NCI-H748 (cell line): ENCODE measurements around the gene DNM3.

Experiments used
- DNase-seq: peaks from one replicate; lab custom pipeline; 2025; ENCODE audit not compliant: unreplicated experiment; lab: John Stamatoyannopoulos, UW

The DNM3 gene

DNA sequence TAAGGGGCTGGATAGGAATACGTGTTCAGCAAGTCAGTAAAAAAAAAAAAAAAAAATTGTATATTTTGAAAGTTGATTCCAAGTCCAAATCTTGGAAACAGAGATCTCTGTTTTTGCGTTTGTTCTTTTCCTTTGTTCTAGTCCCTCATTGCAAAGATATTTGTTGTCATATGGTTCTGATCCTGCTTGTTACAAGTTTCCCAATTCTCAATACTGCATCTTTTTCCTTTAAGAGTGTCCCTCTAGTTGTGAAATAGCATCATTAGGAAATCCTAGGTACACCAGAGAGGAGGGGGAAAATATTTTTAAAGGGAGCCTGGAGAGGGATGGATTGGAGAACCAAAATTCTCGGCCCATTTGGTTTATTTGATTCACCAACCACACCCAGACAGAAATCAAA is 426.9 kb downstream of the DNM3 start:
- DNase-seq = no peak

DNA sequence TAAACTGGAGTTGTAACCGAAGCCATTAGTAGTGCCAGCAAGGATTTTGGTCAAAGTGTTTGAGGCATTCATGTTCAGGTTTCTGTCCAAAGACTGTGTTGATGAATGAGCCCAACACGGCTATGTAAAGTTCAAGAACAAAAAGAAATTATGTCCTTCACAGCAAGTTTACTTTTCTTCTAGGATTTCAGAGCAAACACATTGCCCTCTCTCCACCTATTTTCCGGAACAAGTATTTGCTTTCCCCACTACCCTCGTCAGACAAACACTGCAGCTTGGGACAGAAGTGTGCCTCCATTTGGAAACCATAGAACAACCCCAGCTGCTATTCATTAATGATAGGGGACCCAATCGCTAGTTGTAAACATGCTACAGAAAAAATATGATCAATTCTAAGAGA is 427.8 kb downstream of the DNM3 start:
- DNase-seq = no peak

DNA sequence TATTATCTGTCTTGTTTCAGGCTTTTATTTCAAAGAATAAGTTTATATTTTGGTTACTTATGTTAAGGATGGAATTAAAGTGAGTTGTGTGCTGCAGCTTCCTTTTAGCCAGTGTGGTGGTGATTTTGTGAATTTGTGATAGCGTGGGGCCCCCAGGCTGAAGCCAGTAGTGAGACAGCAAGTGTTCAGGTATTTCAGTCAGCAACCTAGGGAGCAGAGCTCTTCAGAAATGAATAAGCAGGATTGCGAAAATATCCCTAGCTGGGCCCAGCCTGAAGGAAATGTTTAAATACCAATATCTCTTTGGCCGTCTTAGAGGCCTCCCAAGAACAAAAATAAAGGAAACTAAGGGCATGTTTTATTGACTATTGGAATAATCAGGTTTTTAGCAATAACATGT is 428.3 kb downstream of the DNM3 start:
- no peak for DNase-seq

DNA sequence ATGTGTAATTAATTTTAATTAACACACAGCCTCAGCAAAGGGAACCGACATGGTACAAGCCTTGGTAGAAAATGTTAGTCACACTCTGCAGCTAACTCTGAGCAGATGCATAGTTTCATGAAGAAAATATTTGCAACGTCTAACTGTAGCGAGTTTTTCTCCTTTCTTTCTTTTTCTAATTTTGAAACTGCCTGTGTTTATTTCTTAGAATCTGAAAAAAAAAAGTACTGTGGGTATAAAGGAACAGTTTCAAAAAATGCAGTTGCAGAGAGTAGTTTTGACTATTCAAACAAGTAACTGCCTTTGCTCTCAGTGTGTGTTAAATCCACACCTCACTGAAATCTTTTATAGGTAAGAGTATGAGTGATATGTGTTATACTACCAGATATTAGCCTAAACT is 429.3 kb downstream of the DNM3 start:
- DNase-seq = no peak

DNA sequence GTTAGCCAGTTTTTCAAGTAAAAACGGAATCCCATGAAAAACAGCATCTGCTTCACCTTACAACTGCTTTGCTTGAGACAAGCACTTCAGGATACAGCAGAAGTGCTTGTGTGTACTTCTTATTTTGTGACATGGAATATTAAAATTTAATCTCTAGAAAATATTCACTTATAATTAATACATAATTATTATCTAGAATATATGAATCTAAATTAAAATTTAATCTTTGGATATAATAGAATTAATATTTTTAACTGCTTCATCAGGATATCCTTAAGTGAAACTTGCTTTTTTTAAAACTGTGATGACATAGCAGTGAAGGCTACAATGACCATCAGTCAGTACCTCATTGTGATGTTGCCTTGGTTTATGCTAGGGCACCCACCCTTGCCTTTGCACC is 430.8 kb downstream of the DNM3 start:
- DNase-seq = no peak

DNA sequence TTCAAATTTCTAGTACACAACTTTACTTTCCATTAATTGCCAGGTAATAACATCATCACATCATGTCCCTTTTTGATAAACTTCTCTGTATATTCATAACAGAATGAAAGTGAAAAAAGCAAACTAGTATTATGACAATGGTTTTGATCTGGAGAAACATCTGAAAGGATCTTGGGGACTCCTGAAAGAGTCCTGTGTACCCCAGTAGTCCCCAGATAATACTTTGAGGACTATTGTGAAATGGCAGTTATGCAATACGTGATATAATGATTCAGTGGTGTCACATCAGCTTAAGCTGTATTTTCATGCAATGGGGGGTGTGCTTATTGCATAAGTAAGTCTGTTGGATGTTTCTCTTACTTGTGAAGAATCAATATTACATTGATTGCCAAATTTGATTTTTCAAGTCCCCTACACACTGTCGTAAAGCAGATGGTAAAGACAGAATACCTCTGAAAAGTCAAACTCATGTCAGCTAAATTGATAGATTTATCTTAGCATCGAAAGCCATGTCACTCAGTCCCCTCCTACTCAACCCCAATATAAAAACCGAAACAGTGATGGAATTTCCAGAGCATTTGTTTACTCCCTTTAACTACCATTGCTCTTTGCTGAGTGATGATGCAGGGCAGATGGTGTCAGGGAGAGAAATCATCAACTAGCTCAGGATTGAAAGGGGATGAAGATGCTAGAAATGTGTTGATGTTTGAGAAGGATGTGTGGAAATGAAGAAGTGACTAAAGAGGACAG is 432.5 kb downstream of the DNM3 start:
- no peak for DNase-seq

DNA sequence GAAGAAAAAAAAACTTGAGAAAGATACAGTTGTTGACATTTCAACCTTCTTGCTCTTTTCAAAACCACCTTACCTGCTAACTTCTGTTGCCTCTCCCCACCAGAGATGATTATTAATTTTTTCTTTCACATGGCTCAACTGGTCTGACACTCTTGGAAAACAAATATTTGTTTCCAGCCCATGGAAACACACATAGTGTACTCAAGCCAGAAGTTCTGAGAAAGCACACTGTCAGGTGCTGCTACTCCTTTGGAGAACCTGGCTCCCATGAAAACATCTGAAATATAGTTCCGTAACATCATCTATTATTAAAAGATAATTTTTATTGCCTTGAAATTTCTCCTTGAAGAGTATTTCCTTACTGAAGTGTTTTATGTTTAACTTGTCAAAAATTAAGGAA is 434.2 kb downstream of the DNM3 start:
- no peak for DNase-seq

DNA sequence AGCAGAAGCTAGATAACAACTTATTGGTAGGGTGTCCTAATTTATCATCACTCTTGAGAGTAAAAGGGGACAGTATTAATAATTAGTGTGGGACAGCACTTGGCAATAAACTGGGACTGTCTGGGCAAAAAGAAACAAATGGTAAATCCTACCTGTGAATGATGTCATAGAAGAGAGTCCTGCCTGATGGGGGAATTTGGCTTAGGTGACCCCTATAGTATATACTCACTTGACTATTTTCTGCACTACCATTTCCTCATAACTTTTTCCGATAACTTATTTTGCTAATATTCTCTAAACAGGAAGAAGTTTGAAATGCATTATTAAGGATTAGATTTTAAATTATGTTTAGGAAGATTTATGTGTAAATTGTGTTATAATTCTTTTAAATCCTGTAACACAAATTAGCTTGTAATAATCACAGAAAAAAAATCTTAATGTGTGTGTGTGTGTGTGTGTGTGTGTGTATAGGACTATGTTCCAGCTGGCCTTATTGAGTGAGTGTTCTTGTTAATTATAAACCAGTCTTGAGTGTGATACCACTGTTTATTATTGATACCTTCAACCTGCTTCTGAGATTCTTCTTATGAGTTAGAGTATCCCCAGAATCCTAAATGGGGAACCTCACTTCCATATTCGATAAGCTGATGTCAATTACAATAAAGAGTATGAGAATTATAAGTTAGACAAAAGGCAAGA is 435.0 kb downstream of the DNM3 start:
- no peak for DNase-seq

DNA sequence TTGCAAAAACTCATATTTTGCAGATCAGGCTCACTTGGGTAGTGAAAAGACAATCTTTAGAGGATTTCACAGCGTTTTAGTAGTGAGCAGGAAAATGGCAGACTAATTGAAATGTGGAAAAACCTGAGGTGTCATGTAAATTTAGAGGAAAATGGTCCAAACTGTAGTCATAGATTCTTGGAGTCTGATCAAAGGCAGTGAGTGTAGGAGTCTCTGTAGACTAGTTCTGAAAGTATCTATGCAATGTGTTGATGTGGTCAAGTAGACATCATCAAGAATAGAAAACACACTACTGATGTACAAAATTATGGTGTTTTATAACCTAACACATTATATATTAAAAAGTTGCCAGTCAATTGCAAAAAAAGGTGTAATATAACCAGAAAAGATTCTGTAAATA is 436.0 kb downstream of the DNM3 start:
- DNase-seq = no peak

DNA sequence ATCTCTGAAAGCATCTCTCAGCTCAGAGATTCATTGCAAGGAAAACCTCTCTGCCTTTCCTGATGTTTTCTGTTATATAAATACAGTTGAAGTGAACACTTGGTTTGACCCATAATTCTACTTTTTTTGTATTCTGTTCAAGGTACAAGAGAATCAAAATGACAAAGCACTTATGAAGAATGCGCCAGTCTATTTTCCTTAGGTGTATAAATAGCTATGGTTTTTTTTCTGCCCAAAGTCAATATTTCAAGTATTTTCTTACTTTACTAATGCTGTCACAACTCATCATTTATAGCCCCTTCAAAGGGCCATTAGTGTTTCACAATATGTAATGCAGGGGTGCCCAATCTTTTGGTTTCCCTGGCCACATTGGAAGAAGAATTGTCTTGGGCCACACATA is 436.7 kb downstream of the DNM3 start:
- no peak for DNase-seq

DNA sequence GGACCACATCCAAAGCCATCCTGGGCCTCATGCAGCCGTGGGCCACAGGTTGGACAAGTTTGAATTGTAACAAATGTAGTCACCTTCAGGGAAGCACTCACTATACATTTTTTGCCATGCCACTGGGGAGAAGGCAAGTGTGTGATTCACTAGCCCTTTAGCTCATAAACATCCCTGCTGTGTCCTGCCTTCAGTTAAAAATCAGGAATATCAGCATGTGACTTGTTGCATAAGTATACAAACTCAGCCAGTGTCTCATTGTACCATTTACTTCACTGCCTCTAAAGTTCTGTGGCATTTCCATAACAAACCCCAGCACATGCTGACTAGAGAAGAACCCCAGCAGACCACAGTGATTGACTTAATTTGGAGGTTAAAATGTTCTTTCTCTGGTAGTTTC is 437.2 kb downstream of the DNM3 start:
- DNase-seq = no peak

DNA sequence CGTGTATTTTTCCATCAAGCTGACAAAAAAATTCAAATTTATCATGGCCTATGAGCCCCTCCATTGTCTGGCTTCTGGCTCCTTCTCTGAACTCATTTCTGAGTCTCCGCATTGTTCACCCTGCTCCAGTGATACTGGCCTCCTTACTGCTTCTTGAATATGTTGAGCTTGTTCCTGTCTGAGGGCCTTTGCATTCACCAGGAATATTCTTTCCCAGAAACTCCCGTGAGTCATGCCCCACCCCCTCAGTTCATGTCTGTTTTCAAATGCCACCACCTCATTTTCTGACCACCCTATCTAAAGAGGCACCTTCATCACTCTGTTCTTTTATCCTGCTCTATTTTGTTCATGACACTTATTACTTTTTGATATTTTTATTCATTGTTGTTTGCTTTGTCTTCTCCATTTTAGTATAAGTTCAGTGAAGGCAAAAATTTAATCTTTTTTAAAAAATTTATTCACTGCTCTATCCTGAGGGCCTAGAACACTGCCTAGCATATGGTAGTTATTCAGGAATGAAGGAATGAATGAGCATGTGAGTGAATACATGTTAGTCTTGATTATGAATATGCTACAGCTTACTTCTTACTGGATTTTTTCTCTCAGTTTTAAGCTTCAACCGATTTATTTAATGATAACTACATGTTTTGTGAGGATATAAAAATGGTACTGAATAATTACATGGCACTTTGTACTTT is 438.8 kb downstream of the DNM3 start:
- no peak for DNase-seq

DNA sequence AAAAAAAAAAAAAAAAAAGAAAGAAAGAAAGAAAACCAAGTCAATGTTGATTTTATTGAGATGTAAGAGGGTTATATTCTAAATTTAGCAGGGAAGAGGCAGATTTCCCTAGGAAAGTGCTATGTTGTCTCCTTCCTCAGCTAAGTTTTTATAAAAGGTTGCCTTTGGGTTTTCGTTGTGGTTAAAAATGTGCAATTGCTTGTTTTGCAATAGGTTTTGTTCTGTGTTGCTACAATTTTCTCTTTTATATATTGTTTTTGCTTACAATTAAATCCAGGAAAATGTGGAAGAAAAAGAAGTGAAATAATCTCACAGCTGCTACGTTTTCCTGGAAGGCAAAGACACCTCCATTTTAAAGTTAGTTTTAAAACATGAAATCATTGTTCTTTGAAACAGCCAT is 442.5 kb downstream of the DNM3 start:
- no peak for DNase-seq

DNA sequence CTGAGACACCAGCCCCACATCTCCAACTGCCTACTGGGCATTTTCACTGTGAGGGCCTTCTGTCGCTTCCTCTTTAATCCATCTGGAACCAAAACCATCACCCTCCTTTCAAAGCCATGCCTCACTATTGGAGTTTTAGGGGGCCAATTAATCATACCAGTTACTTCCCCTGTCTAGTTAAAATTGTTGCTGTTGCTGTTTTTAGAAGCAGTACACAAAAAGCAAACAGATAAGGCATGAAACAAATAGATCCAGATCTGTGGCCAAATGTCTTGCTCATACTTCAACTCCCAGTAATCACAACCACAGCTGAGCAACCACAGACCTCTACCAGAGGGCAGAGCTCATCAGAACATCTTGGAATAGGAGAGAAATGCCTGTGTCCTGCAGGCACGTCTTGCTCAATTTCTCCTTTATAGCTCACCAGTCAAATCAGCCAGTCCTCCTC is 445.4 kb downstream of the DNM3 start:
- no peak for DNase-seq

DNA sequence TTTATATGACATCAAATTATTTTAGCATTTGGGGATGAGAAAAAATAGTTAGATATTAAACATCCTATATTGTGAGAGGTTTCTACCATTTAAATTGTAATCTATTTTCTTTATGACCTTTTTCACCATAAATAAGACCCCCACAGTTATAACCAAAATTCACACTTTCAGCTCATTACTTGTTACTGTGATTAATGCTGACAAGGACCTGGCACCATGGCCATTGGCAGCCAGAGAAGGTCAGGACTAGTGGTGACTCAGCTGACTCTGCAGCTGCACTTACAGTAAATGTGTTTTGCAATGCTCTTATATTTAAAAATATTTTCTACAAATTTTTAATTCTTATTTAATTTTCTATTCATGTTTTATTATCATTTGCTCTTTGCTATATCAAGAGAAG is 445.9 kb downstream of the DNM3 start:
- DNase-seq = no peak

DNA sequence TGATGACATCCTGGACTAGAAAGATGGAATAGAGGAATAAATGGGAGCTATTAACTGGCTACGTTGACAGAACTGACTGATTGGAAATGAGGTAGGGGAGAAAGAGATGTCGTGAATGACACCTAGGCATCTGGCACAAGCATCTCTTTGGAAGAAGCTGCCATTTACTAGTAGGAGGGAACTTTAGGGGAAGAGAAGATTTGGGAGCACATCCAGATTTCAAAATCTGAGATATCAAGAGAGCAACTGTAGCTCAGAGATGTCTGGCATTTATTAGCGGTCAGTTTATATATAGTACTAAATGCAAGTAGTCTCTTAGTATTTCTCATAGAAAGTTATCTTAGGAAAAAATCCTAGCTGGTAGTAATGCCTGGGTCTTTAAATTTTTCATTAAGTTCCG is 447.3 kb downstream of the DNM3 start:
- DNase-seq = no peak

DNA sequence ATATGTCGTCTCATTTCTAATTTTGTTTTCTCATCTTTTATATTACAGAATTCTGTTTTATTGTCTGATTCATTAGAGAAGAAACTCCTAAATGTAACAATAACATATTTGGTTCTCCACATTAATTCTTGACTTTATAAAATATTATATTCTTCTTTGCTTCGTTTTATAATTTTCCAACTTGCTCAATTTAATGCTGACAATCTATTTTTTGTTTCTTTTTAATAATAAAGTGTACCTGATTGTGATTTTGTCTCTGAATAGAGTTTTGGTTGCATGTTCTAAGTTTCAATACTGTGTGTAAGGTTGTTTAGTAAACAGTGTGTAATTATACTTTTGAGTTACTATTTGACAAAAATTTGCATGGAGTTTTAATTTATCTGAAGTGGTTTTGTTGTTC is 448.1 kb downstream of the DNM3 start:
- no peak for DNase-seq

DNA sequence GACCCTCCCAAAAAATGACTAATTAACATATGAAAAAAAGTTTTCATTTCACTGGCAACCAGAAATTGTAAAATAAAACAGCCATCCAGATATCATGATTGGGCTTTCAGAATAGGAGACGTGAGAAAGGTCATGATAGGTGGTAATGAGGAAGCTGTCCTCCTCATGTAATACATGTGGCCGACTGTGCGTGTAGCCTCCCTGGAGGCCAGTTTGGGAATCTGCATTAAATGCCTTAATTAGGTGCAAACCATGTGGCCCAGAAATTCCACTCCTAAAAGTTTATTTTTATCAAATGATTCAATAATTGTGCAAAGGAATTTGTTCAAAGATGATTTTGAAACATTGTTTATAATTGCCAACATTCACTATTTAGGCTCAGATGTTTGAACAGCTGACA is 451.5 kb downstream of the DNM3 start:
- DNase-seq = no peak

DNA sequence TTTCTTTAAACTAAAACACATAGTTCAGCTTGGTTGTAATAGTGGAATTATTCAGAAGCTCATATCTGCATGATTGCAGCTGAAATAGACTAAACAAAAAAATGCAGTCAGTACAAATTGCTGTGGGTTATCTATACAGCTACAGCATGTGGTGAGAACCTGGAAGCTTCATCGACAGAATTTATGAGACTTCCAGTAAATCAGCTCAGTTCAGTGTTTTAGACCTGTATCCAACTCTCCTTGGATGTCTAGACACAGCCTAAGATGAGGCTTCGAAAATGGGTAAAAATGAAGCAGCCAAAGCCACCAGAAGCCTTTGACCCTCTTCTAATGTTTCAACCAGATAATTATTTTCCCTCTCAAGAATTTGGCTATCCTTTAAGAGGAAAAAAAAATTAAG is 452.1 kb downstream of the DNM3 start:
- DNase-seq = no peak

DNA sequence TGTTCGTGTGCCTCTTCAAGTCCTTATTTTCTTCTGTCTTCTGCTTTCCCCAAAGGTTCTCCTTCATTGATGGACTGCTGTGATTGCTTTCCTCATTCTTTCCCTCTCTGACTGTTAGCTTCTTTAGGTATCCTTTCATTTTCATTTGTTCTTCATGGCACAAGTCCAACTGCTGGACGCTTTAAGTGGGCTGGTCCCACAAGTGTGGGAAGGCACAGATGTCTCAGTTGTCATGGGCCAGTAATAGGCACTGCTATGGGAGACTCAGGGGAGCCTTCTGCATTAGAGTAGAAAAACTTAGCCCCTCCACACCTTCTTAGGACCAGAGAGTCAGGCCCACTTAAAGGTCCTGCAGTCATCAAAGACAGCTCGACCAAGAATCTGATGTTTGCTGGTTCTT is 456.8 kb downstream of the DNM3 start:
- no peak for DNase-seq

DNA sequence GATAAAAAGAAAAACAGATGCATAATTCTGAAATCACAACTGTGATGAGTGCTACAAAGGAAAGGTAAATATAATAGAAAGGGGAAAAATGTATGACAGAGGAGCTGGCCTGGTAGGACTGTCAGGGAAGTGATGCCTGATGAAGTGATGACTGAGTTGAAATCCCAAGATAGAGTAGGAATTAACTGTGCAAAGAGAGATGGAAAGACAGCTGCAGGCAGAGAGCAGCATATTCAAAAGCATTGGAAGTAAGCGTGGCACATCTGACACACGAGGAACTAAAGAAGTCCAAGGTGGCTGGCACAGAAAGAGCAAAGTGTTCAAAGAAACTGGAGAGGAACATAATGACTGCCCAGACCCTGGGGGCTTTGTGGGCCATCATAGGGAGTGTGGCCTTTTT is 457.6 kb downstream of the DNM3 start:
- no peak for DNase-seq

DNA sequence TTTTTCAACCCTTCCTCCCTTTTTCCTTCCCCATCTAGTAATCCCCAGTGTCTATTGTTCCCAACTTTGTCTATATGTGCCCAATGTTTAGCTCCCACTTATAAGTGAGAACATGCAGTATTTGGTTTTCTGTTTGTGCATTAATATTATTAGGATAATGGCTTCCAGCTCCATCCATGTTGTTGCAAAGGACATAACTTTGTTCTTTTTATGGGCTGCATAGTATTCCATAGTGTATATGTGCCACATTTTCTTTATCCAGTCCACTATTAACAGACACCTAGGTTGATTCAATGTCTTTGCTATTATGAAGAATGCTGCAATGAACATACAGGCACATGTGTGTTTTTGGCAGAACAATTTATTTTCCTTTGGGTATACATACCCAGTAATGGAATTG is 458.2 kb downstream of the DNM3 start:
- DNase-seq = no peak
